ENCODE measurements around the gene CYP26C1.
A peak's percentile ranks its signal among the peaks of the same experiment; 100 is the strongest.
"Not testable (repeated sequence)": the region's sequence is repeated elsewhere in the genome, so short reads cannot be mapped to it uniquely, and the experiment has no call there.

CYP26C1 gene

GRCh38 chr10:93079663-93080349 is 19.2 kb downstream of the CYP26C1 start:
- no peak for DNase-seq

DNA sequence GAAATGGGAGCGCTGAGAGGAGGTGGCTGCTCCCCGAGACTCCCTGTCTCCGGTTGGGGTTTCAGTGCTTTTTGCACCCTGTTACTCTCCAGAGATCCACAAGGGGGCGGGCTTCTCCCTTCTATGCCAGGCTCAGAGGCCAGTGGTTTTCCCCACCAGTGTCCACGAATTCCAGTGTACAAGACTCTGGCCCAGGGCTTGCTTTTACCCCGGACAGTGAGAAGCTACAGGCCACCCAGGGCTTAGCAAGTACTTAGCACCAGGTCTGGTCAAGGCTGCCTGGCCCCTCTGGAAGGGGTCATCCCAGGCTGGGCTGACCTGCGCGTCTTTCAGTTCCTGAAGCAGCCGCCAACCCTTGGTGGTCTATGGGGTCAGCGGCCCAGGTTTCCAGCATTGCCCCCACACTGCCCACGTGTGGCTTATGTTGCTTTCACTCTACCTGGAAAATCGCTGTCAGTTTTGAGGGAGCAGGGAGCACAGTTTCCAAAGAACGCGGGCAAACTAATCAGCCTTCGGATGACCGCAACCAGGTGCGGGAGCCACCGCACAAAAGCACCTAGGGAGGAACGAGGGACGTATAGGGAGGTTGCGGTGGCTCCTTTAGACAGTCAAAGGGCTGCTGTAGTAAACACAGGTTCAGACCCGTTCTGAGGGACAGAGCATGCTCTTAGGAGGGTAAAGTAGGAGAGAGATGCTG is 19.9 kb downstream of the CYP26C1 start:
- DNase-seq, result peak in 1 of 2 donors; percentile 49

DNA sequence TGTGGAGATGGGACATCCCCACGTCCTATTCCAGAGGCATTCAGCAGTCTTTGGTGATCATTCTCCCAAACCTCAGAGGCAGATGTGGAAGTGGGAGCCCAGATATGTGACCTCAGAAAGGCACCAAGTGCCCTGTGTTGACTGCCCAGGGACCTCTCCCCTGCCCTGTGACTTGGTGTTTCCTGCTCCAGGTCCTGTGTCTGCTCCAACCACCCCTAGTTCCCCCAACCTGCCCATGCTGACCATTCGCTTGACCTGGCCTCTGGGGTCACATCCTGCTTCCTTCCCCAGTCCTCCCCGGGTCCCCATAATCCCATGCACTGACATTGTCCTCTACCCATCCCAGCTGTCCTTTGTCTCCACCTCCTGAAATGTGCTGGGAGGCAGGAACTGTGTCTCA is 20.7 kb downstream of the CYP26C1 start:
- no peak for DNase-seq

DNA sequence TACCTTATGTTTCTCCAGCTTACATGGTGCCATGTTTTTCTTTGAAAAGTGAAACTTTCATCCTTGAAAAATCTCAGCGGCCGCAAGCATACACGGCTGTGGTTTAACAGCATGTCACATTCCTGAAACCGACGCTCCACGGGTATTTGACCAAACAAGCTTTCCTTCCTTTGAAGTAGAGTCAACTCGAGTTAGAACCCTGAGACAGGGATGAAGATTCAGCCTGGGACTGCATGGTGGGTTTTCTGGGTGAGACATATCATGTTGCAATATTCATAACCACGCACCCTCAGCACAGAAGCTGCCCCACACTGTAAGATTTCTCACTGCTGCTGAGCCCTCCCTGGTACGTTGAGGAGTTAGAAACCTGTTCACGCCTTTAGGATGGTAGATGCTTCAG is 21.2 kb downstream of the CYP26C1 start:
- no peak for DNase-seq

DNA sequence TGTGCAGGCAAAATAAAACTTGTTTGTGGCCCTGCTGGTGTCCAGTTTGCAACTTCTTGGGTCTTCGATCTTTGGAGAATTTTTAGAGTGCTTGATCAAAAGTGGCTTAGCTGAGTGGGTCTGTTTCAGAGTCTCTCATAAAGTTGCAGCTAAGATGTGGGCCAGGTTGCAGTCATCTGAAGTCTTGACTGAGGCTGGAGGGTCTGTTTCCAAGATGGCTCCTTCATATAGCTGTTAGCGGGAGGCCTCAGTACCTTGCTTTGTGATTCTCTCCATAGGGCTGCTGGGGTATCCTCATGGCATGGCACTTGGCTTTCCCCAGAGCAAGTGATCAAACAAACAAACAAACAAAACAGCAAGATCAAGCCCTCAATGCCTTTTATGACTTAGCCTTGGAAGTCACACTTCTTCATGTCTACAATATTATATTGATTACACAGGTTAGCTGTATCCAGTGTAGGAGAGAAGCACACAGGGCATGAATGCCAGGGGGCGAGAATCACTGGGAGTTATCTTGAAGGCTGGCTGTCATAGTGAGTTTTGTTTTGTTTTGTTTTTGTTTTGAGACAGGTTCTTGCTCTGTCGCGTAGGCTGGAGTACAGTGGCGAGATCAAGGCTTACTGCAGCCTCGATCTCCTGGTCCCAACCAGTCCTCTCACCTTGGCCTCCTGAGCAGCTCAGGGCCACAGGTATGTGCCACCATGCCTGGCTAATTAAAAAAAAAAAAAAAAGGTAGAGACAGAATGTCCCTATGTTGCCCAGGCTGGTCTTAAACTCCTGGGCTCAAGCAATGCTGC is 23.3 kb downstream of the CYP26C1 start:
- DNase-seq, result no peak

- DNase-seq, result no peak
These were observed 24.8 kb downstream of the CYP26C1 start for GRCh38 chr10:93085272-93085859.

- DNase-seq, result no peak
These were observed 25.7 kb downstream of the CYP26C1 start for GRCh38 chr10:93086289-93086688.

DNA sequence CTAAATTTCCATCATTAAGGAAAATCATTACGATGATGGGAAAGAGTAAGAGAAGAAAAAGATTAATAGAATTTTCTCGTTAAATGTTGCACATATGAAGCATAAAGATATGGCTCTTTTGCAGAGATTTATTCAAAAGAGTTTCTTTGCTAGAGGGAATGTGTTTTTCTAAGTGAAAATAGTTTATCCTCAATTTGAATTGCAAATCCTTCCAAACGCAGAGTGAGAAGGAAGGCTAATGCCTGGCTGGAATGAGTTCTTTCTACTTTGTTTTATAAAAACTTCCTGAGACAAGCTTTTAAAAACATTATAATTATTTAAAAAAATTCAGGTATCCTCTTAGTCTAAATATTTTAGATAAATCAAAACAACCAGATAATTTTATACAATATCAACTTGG is 27.2 kb downstream of the CYP26C1 start:
- DNase-seq, result no peak

DNA sequence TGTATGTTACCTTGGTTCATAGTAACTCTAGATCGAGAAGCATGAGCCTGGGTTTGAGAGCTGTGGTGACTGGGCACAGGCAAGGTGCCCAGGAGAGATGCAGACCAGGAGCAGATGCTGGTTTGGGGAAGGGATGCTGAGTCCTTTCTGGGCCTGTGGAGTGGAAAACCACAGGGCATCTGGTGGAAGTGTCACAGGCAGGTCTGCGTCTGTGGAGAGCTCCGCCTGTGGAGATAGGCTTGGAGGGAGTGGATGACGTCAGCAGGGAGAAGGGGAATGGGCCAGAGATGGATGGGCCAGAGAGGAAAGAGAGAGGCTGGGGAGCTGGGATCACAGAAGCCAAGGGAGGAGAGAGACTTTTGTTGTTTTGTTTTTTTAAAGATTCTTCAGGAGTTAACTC is 27.9 kb downstream of the CYP26C1 start:
- DNase-seq, result no peak

DNA sequence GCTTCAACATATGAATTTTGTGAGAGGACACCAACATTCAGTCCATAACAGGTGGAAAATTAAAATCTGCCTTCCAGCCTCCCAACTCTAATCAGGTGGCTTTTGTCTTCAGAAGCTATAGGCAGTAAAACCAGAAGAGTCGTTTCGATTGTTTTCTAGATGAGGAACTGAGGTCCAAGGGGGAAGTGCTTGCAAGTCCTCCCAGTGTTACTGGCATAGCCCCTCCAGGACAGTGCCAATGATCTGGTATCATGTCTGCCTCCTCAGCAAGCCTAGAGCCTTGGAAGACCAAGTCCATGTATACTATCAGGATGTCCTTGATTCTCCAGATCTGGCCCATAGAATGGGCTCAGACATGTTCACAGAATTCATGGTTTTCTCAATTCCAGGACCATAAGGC is 30.0 kb downstream of the CYP26C1 start:
- no peak for DNase-seq

DNA sequence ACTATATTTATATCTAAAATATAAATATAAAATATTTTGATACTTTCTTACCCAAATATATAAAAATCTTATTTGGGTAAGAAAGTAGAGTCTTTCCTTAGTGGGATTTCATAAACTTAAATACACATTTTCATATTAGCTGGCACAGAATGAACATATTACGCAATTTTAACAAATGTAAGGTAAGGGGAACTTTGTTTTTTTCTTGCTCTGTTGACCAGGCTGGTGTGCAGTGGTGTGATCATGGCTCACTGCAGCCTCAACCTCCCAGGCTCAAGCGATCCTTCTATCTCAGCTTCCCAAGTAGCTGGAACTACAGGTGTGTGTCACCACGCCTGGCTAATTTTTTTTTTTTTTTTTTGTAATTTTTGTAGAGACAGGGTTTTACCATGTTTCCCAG is 31.4 kb downstream of the CYP26C1 start:
- DNase-seq, result no peak

DNA sequence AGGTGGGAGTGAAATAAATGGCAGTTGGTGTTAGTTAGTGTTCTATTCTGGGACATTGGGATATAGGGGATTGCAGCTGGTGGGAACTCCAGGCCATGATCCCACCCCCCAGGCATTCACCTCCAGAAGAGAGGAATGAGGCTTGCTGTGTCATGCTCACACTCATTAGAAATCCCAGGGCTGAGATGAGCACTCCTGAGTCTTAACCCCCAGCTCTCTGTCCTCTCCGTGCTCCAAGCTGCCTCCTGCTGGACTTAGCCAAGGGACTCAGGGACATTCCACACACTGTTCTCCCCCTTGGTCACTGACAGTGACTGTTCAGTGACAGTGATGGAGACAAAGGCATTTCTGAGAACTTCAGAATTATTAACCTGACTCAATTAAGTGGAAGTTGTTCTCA is 34.6 kb downstream of the CYP26C1 start:
- DNase-seq, result no peak

DNA sequence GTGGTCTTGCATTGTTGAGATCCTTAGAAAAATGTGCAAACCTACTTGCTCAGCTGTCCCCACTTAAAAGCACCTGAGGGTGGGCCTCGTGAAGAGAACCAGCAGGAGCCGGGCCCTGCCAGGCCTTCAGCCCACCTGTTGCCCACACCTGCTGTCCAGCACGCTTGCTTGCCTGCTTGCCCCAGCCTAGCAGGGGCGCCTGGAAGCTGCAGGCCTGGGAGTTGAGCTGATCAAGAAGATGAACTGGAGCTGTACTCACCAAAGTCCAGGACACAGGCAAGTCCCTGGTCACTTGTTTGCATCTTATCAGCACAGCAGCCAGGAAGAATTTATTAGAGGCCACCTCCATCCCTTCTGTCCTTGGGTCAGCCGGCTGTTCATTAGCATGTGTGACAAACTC is 36.3 kb downstream of the CYP26C1 start:
- DNase-seq, result no peak

- no peak for DNase-seq
These were observed 36.8 kb downstream of the CYP26C1 start for GRCh38 chr10:93097386-93097785.

DNA sequence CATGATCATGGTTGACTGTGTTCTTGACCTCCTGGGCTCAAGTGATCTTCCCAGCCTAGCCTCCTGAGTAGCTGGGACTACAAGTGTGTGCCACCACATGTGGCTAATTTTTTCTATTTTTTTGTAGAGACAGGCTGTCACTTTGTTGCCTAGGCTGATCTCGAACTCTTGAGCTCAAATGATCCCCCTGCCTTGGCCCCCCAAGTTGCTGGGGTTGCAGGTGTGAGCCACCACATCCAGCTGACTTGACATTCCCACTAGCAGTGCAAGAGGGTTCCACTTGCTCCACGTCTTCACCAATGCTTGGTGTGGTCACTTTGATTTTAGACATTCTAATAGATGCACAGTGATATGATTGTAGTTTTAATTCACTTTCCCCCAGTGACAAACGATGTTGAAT is 38.2 kb downstream of the CYP26C1 start:
- no peak for DNase-seq

- DNase-seq, result no peak
These were observed 39.1 kb downstream of the CYP26C1 start for GRCh38 chr10:93099670-93100069.

DNA sequence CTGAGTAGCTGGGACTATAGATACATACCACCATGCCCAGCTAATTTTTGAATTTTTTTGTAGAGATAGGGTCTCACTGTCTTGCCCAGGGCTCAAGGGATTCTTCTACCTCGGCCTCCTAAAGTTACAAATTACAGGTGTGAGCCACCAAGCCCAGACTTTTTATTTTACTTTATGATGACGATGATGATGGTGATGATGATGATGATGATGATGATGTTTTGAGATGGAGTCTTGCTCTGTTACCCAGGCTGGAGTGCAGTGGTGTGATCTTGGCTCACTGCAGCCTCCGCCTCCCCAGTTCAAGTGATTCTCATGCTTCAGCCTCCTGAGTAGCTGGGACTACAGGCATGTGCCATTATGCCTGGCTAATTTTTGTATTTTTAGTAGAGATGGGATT is 40.5 kb downstream of the CYP26C1 start:
- DNase-seq, result not testable (repeated sequence)

GRCh38 chr10:93103953-93104352 is 43.4 kb downstream of the CYP26C1 start:
- no peak for DNase-seq

- DNase-seq, result no peak
These were observed 46.1 kb downstream of the CYP26C1 start for GRCh38 chr10:93106631-93107072.

DNA sequence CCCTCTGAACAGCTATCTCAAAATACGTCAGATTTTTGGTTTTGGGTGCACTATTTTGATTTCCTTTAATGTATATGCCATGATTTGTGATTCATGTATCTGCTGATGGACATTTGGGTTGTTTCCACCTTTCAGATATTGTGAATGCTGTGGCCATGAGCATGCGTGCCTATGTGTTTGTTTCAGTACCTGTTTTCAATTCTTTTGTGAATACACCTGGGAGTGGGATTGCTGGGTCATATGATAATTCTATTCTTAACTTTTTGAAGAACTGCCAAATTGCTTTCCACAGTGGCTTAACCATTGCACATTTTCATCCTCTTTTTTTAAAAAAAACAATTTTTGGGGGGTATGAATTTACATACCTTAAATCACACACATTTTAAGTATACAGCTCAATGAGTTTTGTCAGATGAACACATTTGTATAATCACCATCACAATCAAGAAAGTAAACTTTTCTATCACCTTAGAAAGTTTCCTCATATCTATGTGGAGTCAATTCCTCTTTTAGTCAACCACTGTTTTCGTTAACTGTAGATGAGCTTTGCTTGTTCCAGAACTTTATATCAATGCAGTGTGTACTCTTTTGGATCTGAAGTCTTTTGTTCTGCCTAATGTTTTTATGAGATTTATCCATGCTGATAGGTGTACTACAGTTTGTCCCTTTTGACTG is 50.0 kb downstream of the CYP26C1 start:
- no peak for DNase-seq

DNA sequence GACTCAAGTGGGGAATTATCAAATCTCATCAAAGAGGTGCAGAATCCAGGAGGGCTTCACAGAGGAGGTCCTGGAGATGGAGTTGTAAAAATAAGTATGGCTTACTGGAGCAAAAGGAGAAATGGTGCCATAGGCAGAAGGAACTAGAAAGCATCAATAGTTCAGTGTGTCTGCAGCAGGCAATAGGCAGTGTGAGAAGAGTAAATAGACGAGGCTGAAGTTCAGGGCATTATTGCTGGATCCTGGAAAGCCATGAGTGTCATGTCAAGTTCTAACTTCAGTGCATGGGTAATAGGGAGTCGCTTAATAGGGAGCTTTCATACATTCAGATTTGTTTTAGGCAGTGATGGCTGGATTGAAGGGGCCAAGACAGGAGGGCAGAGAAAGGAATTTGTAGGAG is 52.4 kb downstream of the CYP26C1 start:
- DNase-seq, result no peak

- peak; percentile 60 to 68 for DNase-seq
These were observed 55.2 kb downstream of the CYP26C1 start for GRCh38 chr10:93115661-93116383.
